Peyer's patch (tissue), 4 donors: Measurements from ENCODE around the gene ARHGAP11A. TPM values are rescaled to one million over a fixed set of nuclear protein-coding genes. Genes with fewer than 3 reads are reported as not detected.

Source experiments
- DNase-seq, 3 donors: peaks; one replicate each; pipeline ENCODE4 v3.0.0-alpha.2; 2017 to 2019
- H3K27ac ChIP-seq, 4 donors: fragments of 200-600 bp; sonication (generic); one replicate each; pipeline ENCODE4 v1.5.1; 2016 to 2019
- H3K27me3 ChIP-seq, 2 donors: fragments of 200-600 bp; sonication (generic); one replicate each; pipeline ENCODE4 v1.5.1; 2019
- H3K36me3 ChIP-seq, 3 donors: fragments of 200-600 bp; sonication (generic); one replicate each; pipeline ENCODE4 v1.5.1; 2016 to 2019
- H3K4me1 ChIP-seq, 4 donors: fragments of 200-600 bp; sonication (generic); one replicate each; pipeline ENCODE4 v1.5.1; 2016 to 2019
- H3K4me3 ChIP-seq, 4 donors: fragments of 200-600 bp; sonication (generic); 1 replicate in 3 of 4; 2 replicates in 1 of 4; pipeline ENCODE4 v1.5.1; 2016 to 2019; ENCODE audit warnings: mild to moderate bottlenecking in 1 of 4
- H3K9me3 ChIP-seq, 4 donors: fragments of 200-600 bp; sonication (generic); one replicate each; pipeline ENCODE4 v1.5.1; 2016 to 2019; ENCODE audit warnings: mild to moderate bottlenecking in 1 of 4
- POLR2A ChIP-seq, 2 donors: fragments of 450-650 bp; IDR thresholded peaks; one replicate each; pipeline ENCODE4 v1.5.1; 2017; ENCODE audit warnings: antibody characterized with exemption in 2 of 2, mild to moderate bottlenecking in 2 of 2, moderate library complexity in 2 of 2
- total RNA-seq, 4 donors: library from RNA; depleted of rRNA; stranded (reverse); fragments of >200 nt; gene quantifications; one replicate each; pipeline ENCODE4 v1.1.0, GENCODE V29; 2016
- TF ChIP-seq, protein P1 (sequence below), 6 experiments: fragments of 450-650 bp in 4 of 6; fragments of 200-600 bp in 2 of 6; sonication (generic) in 1 of 6; IDR thresholded peaks; one replicate each; pipeline ENCODE4 v1.5.1; 2017 to 2019; ENCODE audit warnings: antibody characterized with exemption in 6 of 6, mild to moderate bottlenecking in 3 of 6, moderate library complexity in 1 of 6

Gene ARHGAP11A
- total RNA-seq, 4 donors from 2014 or later: 3.2 to 22.3 (median 6.3) TPM

DNA sequence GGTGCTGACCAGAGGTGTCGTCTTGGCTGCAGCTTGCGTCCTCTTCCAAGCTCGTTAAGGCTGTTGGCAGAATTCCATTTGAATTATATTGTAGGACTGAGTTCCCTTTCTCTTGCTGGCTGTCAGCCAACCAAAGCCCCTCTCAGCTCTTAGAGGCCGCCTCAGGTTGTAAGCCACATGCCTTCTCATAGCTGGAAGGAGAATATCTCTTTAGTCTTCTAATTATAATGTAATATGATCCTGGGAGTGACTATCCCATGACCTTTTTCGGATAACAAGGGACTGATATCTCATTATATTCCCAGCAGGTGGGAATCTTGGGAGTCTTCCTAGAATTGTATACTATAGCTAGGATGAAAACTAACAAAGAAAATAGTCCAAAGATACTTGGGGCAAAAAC lies 31.0 kb downstream of the ARHGAP11A start:
- TF ChIP-seq POLR2A (IDR thresholded peaks at IDR 0.05): no peak
- TF ChIP-seq, protein P1, sequence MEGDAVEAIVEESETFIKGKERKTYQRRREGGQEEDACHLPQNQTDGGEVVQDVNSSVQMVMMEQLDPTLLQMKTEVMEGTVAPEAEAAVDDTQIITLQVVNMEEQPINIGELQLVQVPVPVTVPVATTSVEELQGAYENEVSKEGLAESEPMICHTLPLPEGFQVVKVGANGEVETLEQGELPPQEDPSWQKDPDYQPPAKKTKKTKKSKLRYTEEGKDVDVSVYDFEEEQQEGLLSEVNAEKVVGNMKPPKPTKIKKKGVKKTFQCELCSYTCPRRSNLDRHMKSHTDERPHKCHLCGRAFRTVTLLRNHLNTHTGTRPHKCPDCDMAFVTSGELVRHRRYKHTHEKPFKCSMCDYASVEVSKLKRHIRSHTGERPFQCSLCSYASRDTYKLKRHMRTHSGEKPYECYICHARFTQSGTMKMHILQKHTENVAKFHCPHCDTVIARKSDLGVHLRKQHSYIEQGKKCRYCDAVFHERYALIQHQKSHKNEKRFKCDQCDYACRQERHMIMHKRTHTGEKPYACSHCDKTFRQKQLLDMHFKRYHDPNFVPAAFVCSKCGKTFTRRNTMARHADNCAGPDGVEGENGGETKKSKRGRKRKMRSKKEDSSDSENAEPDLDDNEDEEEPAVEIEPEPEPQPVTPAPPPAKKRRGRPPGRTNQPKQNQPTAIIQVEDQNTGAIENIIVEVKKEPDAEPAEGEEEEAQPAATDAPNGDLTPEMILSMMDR (IDR thresholded peaks at IDR 0.05): no peak
- no peaks in the 10 kb centered on the region for H3K36me3 ChIP-seq
- no peak overlapping the region for H3K4me3 ChIP-seq
- H3K27ac ChIP-seq: no peak overlapping the region
- no peaks in the 10 kb centered on the region for H3K27me3 ChIP-seq
- DNase-seq: no peak
- no peaks in the 10 kb centered on the region for H3K4me1 ChIP-seq
- H3K9me3 ChIP-seq: no peaks in the 10 kb centered on the region

DNA sequence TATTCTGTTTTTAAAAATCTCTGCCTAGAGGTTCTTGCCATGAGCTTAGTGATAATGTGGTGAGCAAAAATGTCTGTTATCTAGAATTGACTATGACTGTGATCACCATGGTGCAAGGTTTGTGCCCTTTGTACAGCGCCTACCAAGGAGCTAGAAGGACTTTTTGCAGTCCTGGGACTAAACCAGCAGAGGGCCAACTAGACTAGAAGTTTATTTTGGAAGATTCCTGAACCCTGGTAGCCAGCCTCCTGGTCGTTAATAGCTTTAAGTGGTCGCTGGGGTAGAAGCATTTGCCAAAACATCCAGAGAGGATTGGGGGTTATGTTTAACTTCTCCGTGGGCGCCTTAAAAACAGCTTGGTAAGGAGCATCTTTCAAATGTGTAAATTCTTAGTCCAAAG lies 34.0 kb downstream of the ARHGAP11A start:
- no peaks in the 10 kb centered on the region for H3K4me1 ChIP-seq

DNA sequence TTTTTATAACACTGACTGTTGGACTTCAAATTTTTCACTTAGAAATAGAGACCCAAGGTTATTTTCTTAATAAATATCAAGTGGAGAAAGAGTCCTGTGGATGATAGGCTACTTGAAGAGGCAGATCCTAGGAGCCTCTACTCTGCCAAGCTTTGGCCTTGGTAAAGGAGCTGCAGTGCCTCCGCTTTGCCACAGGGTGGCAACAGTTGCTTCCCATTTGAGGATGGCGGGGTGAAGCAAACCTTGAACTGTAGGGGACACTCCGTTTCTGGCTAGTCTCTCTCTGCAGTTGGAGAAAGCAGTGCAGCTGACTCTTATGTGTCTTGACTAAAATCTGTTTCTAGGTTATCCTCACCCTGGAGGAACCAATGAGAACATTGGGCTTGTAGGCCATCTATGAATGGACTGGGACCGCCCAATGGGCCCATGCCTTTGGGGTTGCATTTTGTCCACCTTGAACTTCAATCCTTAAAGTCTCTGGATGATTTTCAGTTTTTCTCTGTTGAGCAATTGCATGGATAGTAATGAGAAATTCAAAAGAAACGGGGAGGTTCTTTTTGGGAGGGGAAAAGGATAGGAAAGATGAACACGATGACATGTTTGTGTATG lies 36.0 kb downstream of the ARHGAP11A start:
- H3K27ac ChIP-seq: no peak overlapping the region

More for the DNA sequence above, 34.0 kb downstream of the ARHGAP11A start:
- no peaks in the 10 kb centered on the region for H3K27me3 ChIP-seq
- H3K9me3 ChIP-seq: no peaks in the 10 kb centered on the region
- DNase-seq: no peak
- no peaks in the 10 kb centered on the region for H3K36me3 ChIP-seq
- TF ChIP-seq, protein P1 (IDR thresholded peaks at IDR 0.05): peak in 2 of 6 experiments; percentile 9 to 26
- no peak for TF ChIP-seq POLR2A (IDR thresholded peaks at IDR 0.05)
- H3K27ac ChIP-seq: no peak overlapping the region
- H3K4me3 ChIP-seq: no peak overlapping the region

DNA sequence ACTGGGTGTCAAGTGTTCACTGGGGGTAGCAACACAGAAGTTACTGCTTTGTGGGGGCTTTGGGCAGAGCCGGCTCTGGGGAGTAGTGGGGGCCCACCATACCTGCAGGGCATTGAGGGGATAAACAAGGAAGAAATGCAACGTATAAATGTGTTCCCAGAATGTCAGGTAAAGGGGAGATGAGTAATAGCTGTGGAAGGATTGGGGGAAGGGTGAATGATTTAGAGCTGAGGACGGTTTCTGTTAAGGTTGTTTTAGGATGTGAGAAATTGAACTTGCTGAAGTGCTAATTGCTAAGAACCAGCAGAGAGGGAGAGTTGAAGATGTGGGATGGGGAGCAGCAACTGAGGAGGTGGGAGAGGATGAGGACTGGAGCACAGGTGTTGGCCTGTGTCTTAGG lies 36.9 kb downstream of the ARHGAP11A start:
- no peaks in the 10 kb centered on the region for H3K9me3 ChIP-seq
- no peaks in the 10 kb centered on the region for H3K27me3 ChIP-seq
- H3K4me1 ChIP-seq: no peaks in the 10 kb centered on the region
- no peak overlapping the region for H3K27ac ChIP-seq
- H3K4me3 ChIP-seq: no peak overlapping the region
- DNase-seq: no peak
- no peak for TF ChIP-seq POLR2A (IDR thresholded peaks at IDR 0.05)
- TF ChIP-seq, protein P1 (IDR thresholded peaks at IDR 0.05): no peak
- H3K36me3 ChIP-seq: no peaks in the 10 kb centered on the region

More for the DNA sequence above, 36.0 kb downstream of the ARHGAP11A start:
- no peaks in the 10 kb centered on the region for H3K27me3 ChIP-seq
- no peak for TF ChIP-seq POLR2A (IDR thresholded peaks at IDR 0.05)
- TF ChIP-seq, protein P1 (IDR thresholded peaks at IDR 0.05): peak; percentile 60 to 81 (median 70)
- H3K4me3 ChIP-seq: no peak overlapping the region
- H3K4me1 ChIP-seq: no peaks in the 10 kb centered on the region
- H3K9me3 ChIP-seq: no peaks in the 10 kb centered on the region
- peak in 1 of 3 donors; percentile 71 for DNase-seq
- no peaks in the 10 kb centered on the region for H3K36me3 ChIP-seq

DNA sequence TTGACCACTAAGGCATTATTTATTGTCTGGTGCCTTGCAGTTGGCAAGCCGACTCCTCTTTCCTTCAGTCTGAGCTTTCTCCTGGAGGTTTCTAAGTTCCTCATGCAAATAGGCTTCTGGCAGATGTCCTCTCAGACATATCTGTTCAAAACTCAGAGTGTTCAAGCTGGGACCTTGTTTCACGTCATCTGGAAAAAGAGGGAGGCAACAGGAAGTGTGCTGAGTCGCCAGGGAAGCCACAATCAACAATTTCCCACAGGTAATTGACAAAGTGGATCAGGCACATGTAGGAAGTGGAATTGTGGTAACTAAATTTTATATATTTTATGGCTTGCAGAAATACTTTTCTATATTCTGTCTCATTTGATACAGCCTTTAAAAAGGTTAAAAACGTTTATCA lies 40.8 kb downstream of the ARHGAP11A start:
- H3K36me3 ChIP-seq: no peaks in the 10 kb centered on the region
- H3K4me3 ChIP-seq: no peak overlapping the region
- TF ChIP-seq POLR2A (IDR thresholded peaks at IDR 0.05): no peak
- TF ChIP-seq, protein P1 (IDR thresholded peaks at IDR 0.05): no peak
- no peaks in the 10 kb centered on the region for H3K27me3 ChIP-seq
- no peaks in the 10 kb centered on the region for H3K4me1 ChIP-seq
- DNase-seq: no peak
- no peak overlapping the region for H3K27ac ChIP-seq
- H3K9me3 ChIP-seq: no peaks in the 10 kb centered on the region
